GM19395 (cell line): Measurements from ENCODE around the gene OFD1.
"Not testable (repeated sequence)": the region's sequence is repeated elsewhere in the genome, so short reads cannot be mapped to it uniquely, and the experiment has no call there.

Source experiments
- ATAC-seq: cut with Tn5 transposase; IDR thresholded peaks from one replicate; pipeline ENCODE4 v1.9.1; 2021; ENCODE audit warnings: mild to moderate bottlenecking, moderate library complexity; ENCODE audit not compliant: unreplicated experiment

The OFD1 gene

GRCh38 chrX:13702111-13702789, 32.3 kb upstream of the OFD1 start:
- ATAC-seq: no peak

GRCh38 chrX:13703135-13703534, 31.4 kb upstream of the OFD1 start:
- ATAC-seq: no peak

- no peak for ATAC-seq
Observed at GRCh38 chrX:13703589-13703988, 31.0 kb upstream of the OFD1 start.

- no peak for ATAC-seq
Observed at GRCh38 chrX:13711141-13711540, 23.4 kb upstream of the OFD1 start.

- ATAC-seq: no peak
Observed at GRCh38 chrX:13716455-13716854, 18.1 kb upstream of the OFD1 start.

GRCh38 chrX:13716905-13717304, 17.6 kb upstream of the OFD1 start:
- ATAC-seq: no peak

GRCh38 chrX:13717700-13718472, 16.7 kb upstream of the OFD1 start:
- no peak for ATAC-seq

- no peak for ATAC-seq
Observed at GRCh38 chrX:13719192-13719856, 15.2 kb upstream of the OFD1 start.

GRCh38 chrX:13721371-13721770, 13.2 kb upstream of the OFD1 start:
- no peak for ATAC-seq

- ATAC-seq: no peak
Observed at GRCh38 chrX:13721819-13722519, 12.6 kb upstream of the OFD1 start.

GRCh38 chrX:13724878-13725277, 9.7 kb upstream of the OFD1 start:
- not testable (repeated sequence) for ATAC-seq

GRCh38 chrX:13726583-13726982, 8.0 kb upstream of the OFD1 start:
- not testable (repeated sequence) for ATAC-seq

- ATAC-seq: not testable (repeated sequence)
Observed at GRCh38 chrX:13730523-13730922, 4.0 kb upstream of the OFD1 start.

GRCh38 chrX:13732246-13733067, 2.1 kb upstream of the OFD1 start:
- no peak for ATAC-seq

- no peak for ATAC-seq
Observed at GRCh38 chrX:13733506-13733905, 1.0 kb upstream of the OFD1 start.

- no peak for ATAC-seq
Observed at GRCh38 chrX:13741695-13742094, 7.1 kb downstream of the OFD1 start.

- ATAC-seq: peak; percentile 93
Observed at GRCh38 chrX:13742397-13743176, 8.0 kb downstream of the OFD1 start.

GRCh38 chrX:13747836-13748235, 13.3 kb downstream of the OFD1 start:
- no peak for ATAC-seq

- no peak for ATAC-seq
Observed at GRCh38 chrX:13748486-13748885, 13.9 kb downstream of the OFD1 start.

GRCh38 chrX:13750204-13750603, 15.7 kb downstream of the OFD1 start:
- no peak for ATAC-seq
